Measurements from ENCODE around the gene RAB1A.

- TF ChIP-seq CTCF (IDR thresholded peaks at IDR 0.05; ENCODE audit: low read length): peak; percentile 87
- TF ChIP-seq EZH2 (optimal IDR thresholded peaks at IDR 0.05; ENCODE audit: low read depth, low read length): no peak
- no peak for TF ChIP-seq EZH2phosphoT487 (IDR thresholded peaks at IDR 0.05; ENCODE audit: low read length)
Measured at GRCh38 chr2:65064728-65065552, 65.0 kb downstream of the RAB1A start.

All from MM.1S (cell line).